ENCODE data around the gene ACO1.

DNA sequence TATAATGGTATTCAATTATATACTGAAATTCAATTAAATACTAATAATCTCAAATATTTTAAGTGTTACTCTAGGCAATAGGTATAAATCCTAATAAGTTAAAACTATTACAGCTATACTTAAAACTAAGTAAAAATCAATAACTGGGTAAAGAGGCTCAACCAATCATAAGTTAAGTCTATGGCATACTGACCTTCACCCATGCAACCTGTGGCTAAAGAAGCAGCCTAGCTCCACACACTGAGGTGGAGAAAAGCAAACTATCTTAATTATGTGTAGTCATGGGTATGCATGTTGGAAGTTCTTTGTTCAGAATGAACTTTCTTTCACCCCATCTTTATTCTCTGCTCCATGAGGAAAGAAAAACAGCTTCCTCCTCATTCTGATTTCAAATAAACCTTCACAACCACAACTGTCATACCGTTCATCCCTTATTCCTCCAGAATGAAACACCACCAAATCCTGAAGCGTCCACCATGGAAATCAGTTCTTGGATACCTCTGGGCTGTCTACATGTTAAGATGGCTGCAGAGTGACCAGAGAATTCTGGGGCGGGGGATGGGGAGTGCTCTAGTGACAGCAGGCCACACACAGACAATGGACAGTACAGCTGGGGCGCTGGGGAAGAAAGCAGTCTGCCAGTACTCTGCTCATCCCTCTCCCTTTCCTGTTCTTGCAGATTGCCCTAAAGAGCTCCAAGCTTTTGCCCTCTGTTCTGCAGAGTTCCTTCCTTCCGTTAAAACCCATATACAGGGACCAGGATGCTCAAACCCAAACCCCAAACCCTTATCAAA, 79.3 kb downstream of the ACO1 start:
- TF ChIP-seq TCF7L2 (IDR thresholded peaks at IDR 0.05; ENCODE audit: borderline replicate concordance, low read depth, low read length) (no peak), ZBTB49 (tag by site-specific recombination; IDR thresholded peaks at IDR 0.05; ENCODE audit: low read depth) (no peak), ZBTB8A (tag by site-specific recombination; IDR thresholded peaks at IDR 0.05) (no peak), ZNF274 (IDR thresholded peaks at IDR 0.05; ENCODE audit: low read length) (no peak), ZNF274 (tag by site-specific recombination; IDR thresholded peaks at IDR 0.05; ENCODE audit: borderline replicate concordance) (no peak), ZNF362 (tag by site-specific recombination; IDR thresholded peaks at IDR 0.05) (no peak), SETDB1 (IDR thresholded peaks at IDR 0.05; ENCODE audit: insufficient read length, low read length) (no peak), MZF1 (tag by site-specific recombination; IDR thresholded peaks at IDR 0.05; ENCODE audit: borderline replicate concordance) (no peak), ZBTB11 (tag by site-specific recombination; conservative IDR thresholded peaks at IDR 0.05; ENCODE audit: low read depth) (no peak), ZNF155 (tag by site-specific recombination; IDR thresholded peaks at IDR 0.05) (no peak), ZNF610 (tag by site-specific recombination; IDR thresholded peaks at IDR 0.05; ENCODE audit: borderline replicate concordance) (no peak), YY1 (tag by site-specific recombination; IDR thresholded peaks at IDR 0.05) (no peak)
- TF ChIP-seq, protein P1, sequence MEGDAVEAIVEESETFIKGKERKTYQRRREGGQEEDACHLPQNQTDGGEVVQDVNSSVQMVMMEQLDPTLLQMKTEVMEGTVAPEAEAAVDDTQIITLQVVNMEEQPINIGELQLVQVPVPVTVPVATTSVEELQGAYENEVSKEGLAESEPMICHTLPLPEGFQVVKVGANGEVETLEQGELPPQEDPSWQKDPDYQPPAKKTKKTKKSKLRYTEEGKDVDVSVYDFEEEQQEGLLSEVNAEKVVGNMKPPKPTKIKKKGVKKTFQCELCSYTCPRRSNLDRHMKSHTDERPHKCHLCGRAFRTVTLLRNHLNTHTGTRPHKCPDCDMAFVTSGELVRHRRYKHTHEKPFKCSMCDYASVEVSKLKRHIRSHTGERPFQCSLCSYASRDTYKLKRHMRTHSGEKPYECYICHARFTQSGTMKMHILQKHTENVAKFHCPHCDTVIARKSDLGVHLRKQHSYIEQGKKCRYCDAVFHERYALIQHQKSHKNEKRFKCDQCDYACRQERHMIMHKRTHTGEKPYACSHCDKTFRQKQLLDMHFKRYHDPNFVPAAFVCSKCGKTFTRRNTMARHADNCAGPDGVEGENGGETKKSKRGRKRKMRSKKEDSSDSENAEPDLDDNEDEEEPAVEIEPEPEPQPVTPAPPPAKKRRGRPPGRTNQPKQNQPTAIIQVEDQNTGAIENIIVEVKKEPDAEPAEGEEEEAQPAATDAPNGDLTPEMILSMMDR (tag by site-specific recombination; IDR thresholded peaks at IDR 0.05), result no peak
